Right ventricle myocardium superior (tissue), 1 donor: ENCODE data around the gene C11orf42. TPM values are rescaled to one million over a fixed set of nuclear protein-coding genes. Genes with fewer than 3 reads are reported as not detected.

ENCODE experiments used
- ATAC-seq: fragments of 200-7000 bp; cut with Tn5 transposase; one replicate; pipeline ENCODE4 v1.9.1; 2020; ENCODE audit warnings: mild to moderate bottlenecking; ENCODE audit not compliant: poor library complexity
- DNase-seq: peaks from one replicate; pipeline ENCODE4 v3.0.0-alpha.2; 2020
- intact Hi-C: fragments of 100-400 bp; cut with DNase I; formaldehyde crosslinking; loops from one replicate; pipeline ENCODE4 v1.11.2; 2022
- total RNA-seq: library from RNA; stranded (reverse); fragmentation: NEBNext Ultra II Directional; extraction: Animal tissue kit (Norgen Biotek cat#: 25700); gene quantifications from one replicate; pipeline ENCODE4 v1.2.1, GENCODE V29; 2021
- donor health status: DM: no; HTN: yes; CAD: no; lungs with severe emphysema.

The C11orf42 gene
- total RNA-seq, 1 donor from 2014 or later, result not detected

DNA sequence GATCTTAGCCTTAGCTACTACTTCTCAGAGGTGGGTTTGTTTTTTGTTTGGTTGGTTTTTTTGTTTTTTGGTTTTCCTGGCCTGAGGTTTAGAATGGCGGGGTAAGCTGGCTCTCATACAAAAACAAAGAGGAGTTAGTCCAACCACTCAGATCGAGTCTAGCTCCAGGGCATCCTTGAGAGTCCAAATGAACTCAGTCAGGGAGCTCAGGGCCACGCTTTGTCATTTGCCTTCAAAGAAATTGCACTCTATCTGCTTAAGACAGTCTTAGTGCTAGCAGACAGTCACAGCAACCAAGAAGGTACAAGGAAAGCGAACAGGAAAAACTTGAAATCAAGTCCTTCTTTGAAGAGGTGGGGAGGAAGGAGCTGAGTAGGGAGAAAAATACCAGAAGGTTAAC is 11.1 kb downstream of the C11orf42 start:
- ATAC-seq, result no peak
- DNase-seq, result no peak
- intact Hi-C loops, result no loop called here

DNA sequence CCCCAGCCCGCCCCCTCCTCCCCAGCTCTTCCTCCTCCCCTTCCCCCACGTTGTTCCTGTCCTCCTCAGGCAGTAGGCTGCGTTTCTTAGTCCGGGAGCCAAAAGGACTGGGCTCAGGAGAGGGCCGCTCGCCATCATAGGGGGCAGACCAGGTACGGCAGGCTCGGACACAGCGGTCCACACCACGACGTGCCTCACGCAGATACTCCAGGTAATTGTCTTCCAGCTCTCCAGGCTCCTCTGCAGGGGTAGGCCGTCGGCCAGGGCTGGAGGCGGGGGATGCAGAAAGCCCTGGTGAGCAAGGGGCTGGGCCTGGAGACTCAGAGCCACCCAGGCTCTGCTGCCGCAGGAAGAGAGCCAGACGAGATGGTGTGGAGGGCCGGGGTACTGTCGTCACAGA is 12.4 kb downstream of the C11orf42 start:
- intact Hi-C loops, result no loop called here
- DNase-seq (no peak), ATAC-seq (no peak)

GRCh38 chr11:6219359-6219758 is 14.0 kb downstream of the C11orf42 start:
- intact Hi-C loops, result no loop called here
- ATAC-seq, result no peak
- no peak for DNase-seq

DNA sequence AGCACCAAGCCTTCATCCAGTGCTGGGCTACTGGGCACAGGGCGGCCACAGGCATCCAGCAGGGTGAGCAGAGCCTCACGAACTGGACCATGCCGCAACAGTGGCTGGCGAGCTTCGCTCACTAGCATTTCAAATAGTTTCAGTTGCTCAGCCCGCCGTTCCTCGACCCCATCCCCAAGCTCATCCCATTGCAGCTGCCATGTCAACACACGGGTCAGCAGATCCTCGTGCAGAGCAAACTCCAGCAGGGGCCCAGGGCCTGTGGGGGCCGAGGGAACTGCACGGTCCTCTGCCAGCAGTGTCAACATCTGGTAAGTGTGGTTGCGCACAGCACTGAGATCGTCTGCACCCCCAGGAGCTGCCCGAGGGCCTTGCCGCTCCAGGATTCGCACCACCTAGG is 18.5 kb downstream of the C11orf42 start:
- ATAC-seq (no peak), DNase-seq (no peak)
- intact Hi-C loops, result no loop called here

DNA sequence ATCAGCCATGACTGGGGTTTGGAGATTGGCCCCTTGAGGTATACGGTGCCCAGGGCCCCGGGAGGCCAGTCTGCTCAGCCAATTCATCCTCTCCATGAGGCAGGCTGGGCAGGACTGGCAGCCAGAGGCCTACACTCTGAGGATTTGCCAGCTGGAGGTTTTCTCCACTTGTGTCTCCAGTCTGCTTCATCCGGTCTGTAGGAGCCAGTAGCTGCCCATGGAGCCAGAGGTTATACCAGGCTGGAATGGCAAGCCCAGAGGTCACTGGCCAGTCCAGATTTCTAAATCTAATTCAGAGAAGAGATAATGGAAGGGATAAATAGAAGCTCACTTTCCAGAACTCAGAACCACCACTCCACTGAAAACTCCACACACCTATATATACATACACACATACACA is 19.1 kb downstream of the C11orf42 start:
- intact Hi-C loops, result no loop called here
- DNase-seq, result no peak
- ATAC-seq, result no peak

- ATAC-seq (no peak), DNase-seq (no peak)
- intact Hi-C loops, result no loop called here
These were observed 19.7 kb downstream of the C11orf42 start for GRCh38 chr11:6225024-6225423.

DNA sequence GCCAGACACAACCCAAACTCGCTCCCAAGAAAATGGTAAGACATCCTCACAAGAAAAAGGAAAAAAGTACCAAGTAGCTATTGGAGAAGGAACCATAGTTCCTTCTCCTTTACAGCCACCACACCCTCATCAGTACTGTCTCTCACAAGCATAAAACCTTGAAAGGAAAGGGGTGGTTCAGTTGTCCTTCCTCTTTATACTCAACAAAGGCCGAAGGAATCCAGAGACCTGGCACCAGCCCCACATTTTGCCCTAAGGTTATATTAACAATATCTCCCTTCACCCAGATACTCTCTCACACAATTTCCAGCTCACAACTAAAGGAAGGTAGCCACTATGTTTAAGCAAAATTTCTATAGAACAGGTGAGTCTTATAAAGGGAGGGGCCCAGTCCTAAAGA is 20.5 kb downstream of the C11orf42 start:
- intact Hi-C loops, result no loop called here
- DNase-seq, result no peak
- ATAC-seq, result peak; percentile 56

DNA sequence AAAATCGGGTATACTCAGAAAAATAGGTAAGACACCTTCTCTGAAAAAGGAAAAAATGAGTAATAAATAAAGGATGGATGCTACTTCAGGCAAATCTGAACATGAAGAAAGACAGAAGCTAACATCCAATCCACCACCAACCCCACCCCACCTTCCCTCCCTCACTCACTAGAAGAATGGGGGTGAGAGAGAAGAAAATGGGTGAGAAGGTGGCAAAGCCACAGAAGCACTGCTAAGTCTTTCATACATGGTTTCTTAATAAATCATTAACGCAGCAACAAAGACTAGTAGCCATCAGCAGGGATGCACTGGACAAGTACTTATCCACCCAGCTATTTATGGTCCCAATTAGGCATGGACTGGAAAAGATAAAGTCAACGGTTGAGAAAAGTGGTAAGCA is 23.2 kb downstream of the C11orf42 start:
- ATAC-seq (no peak), DNase-seq (no peak)
- intact Hi-C loops, result no loop called here

DNA sequence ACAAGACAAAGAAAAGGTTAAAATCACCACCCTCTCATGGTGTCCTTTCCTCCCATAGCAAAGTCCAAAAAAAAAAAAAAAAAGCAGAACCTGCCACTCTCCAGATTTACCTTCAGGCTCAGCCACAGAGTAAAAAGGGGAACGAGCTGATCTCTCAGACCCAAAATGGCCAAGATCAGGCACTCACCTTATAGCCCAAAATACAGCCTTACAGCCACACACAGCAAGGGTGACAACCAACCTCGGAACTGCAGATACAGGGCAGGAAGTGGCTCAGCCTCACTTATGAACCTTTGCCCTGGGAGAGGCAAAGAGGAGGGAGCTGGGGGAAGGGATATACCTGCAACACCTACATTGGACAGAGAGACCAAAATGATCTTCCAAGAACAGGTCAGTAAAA is 24.6 kb downstream of the C11orf42 start:
- no peak for DNase-seq
- no peak for ATAC-seq
- intact Hi-C loops, result no loop called here

- DNase-seq (no peak), ATAC-seq (no peak)
- intact Hi-C loops, result no loop called here
These were observed 27.5 kb downstream of the C11orf42 start for GRCh38 chr11:6232899-6233298.

DNA sequence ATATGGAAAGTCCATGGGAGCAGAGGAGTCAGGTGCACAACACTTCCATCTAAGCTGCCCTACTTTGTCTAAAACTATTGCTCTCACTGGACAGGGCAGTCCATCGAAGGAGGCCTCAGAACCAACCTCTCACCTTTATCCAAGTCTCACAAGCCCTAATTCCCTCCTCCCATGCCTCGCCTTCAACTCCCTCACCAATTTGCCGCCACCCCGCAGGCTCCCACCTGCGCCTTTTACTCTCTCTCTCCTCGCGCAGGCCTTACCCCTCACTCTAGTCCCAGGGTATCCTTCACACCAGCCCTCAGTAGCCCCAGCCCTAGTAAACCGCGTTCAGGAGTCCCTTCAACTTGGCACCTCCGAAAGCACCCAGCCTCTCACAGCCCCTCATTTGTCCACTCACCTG is 28.6 kb downstream of the C11orf42 start:
- DNase-seq (no peak), ATAC-seq (peak; percentile 1)
- intact Hi-C loops, result no loop called here

GRCh38 chr11:6234387-6235107 is 29.2 kb downstream of the C11orf42 start, which contains the start of gene FHIP1B:
TSS of gene FHIP1B (minus strand) at chr11:6234636. CDS start at chr11:6224516, 10,120 bp downstream.
- ATAC-seq, result peak; percentile 97
- DNase-seq, result peak; percentile 100
- intact Hi-C loops, result no loop called here

DNA sequence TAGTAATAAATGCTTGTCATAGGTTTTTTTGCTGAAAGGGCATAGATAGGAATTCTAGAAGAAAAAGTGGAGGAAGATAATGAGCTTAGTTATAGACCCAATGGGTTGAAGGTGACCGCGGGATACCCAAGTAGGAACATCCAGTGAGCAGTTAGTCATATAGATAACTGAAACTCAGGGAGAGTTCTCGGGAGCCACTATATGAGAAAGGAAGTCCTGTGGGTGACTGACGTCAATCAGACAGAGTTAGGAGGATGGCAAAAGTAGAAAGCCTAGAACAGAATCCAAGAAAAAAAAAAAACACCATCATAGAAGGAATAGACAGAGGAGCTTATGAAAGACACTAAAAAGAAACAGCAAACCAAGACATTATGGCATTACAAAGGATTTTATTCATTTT is 31.9 kb downstream of the C11orf42 start:
- DNase-seq (no peak), ATAC-seq (no peak)
- intact Hi-C loops, result no loop called here

- ATAC-seq (no peak), DNase-seq (no peak)
- intact Hi-C loops, result no loop called here
These were observed 32.5 kb downstream of the C11orf42 start for GRCh38 chr11:6237761-6238302.

DNA sequence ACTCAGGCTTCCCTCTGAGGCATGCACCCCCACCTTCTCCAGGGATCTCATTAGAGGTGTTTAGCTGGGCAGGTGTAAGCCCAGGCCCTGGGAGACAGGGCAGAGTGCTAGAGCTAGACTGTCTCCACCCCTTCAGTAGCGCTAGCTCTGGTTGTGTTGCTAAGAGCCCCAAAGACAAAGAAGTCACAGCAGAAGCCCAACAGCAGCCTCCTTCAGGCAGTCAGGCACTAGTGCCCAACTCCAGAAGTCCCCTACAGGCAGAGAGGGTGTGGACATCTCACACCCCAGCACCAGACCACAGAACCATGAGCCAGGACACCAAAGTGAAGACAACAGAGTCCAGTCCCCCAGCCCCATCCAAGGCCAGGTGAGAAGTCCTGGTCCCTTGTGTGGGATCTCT is 33.5 kb downstream of the C11orf42 start, which contains the start of gene CNGA4:
Gene CNGA4, plus strand, starts transcription at position 188 of the 400 bp plus-strand sequence. Its CDS starts 118 bp downstream, at position 306.
- intact Hi-C loops, result no loop called here
- DNase-seq (no peak), ATAC-seq (no peak)

GRCh38 chr11:6240139-6240538 is 34.8 kb downstream of the C11orf42 start:
- no peak for DNase-seq
- intact Hi-C loops, result no loop called here
- ATAC-seq, result no peak

DNA sequence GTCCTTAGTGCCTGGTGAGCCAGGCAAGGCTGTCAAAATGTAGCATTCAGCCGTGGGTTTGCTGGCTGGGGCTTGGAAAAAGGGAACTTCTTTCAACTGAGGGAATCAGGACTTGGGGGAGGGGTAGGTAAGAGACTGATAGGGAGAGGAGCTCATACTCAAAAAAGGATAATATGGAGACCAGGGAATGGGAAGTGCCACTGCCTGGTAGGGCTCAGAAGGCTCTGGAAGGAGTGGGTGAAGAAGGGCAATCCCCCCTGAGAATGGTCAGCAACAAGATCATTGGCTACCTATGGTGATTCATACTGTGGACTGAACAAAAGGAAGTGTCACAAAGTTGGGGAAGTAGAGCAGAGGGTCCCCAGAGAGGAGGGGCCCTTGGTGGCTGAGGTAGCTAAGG is 35.4 kb downstream of the C11orf42 start:
- intact Hi-C loops, result no loop called here
- no peak for ATAC-seq

DNA sequence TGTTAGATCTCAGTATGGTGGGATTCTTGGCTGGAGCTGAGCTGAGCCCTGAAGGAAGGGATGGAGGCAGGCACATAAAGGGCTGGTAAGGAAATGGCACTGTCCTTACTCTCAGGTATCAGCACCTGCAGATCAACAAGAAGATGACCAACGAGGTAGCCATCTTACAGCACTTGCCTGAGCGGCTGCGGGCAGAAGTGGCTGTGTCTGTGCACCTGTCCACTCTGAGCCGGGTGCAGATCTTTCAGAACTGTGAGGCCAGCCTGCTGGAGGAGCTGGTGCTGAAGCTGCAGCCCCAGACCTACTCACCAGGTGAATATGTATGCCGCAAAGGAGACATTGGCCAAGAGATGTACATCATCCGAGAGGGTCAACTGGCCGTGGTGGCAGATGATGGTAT is 36.0 kb downstream of the C11orf42 start:
- intact Hi-C loops, result no loop called here
- no peak for ATAC-seq
- no peak for DNase-seq

More for the DNA sequence above, 35.4 kb downstream of the C11orf42 start:
- no peak for DNase-seq

DNA sequence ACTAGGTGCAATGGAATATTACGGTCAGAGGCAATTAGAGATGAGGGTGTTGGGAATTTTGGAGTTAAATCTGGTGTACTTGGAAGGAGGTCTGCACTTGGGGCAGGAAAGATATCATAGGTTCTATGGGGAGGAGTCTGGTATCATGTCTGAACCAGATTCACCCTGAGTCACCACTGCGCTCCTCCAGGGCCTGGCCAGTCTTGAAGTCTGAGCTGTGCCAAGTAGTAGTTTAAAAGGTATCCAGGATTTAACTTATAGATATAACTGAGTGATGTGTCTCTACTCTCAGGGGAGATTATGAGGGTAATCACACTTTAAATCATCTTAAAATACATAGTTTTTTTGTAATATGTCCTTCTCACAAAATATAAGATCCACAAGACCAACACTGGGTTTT is 40.2 kb downstream of the C11orf42 start:
- intact Hi-C loops, result no loop called here
- ATAC-seq (no peak), DNase-seq (no peak)

- intact Hi-C loops, result no loop called here
- DNase-seq, result no peak
- ATAC-seq, result peak; percentile 19
These were observed 42.9 kb downstream of the C11orf42 start for GRCh38 chr11:6248248-6248647.
